ENCODE measurements around the gene WDR70.

Gene WDR70

DNA sequence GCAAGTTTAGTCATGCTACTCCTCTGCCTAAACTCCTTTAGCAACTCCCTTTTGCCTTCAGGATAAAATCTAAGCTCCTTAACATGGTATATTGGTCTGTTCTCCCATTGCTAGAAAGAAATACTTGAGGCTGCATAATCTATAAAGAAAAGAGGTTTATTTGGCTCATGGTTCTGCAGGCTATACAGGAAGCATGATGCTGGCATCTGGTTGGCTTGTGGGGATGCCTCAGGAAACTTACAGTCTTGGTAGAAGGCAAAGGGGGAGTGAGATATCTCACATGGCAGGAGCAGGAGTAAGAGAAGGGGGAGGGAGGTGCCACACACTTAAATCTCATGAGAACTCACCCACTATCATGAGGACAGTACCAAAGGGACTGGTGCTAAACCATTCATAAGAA, 315.7 kb downstream of the WDR70 start:
- TF ChIP-seq, protein P1, sequence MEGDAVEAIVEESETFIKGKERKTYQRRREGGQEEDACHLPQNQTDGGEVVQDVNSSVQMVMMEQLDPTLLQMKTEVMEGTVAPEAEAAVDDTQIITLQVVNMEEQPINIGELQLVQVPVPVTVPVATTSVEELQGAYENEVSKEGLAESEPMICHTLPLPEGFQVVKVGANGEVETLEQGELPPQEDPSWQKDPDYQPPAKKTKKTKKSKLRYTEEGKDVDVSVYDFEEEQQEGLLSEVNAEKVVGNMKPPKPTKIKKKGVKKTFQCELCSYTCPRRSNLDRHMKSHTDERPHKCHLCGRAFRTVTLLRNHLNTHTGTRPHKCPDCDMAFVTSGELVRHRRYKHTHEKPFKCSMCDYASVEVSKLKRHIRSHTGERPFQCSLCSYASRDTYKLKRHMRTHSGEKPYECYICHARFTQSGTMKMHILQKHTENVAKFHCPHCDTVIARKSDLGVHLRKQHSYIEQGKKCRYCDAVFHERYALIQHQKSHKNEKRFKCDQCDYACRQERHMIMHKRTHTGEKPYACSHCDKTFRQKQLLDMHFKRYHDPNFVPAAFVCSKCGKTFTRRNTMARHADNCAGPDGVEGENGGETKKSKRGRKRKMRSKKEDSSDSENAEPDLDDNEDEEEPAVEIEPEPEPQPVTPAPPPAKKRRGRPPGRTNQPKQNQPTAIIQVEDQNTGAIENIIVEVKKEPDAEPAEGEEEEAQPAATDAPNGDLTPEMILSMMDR (IDR thresholded peaks at IDR 0.05; ENCODE audit: control insufficient read depth, extremely low read depth, insufficient read depth) = no peak
- no peak for DNase-seq (ENCODE audit: low read depth)
- H3K4me3 ChIP-seq (ENCODE audit: low read depth, low read length) = no peak overlapping the region

DNA sequence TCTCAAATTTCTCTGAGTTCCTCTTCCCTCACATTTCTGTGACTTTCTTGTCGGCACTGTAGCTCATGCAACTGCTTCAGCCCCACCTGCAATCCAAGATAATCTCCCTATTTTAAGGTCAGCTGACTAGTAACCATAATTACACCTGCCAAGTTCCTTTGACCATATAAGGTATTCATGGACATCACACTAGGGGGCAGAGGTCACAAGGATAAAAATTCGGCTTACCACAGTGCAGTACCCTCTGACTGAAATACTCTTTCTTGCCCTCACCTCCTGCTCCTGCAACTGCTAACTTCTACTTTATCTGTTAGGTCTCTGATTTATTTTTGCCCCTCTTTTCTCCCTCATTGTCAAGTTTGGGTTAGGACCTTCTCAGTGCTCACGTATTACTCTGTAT, 316.5 kb downstream of the WDR70 start:
- no peak overlapping the region for H3K4me3 ChIP-seq (ENCODE audit: low read depth, low read length)
- no peak for DNase-seq (ENCODE audit: low read depth)
- TF ChIP-seq, protein P1 (IDR thresholded peaks at IDR 0.05; ENCODE audit: control insufficient read depth, extremely low read depth, insufficient read depth) = no peak

DNA sequence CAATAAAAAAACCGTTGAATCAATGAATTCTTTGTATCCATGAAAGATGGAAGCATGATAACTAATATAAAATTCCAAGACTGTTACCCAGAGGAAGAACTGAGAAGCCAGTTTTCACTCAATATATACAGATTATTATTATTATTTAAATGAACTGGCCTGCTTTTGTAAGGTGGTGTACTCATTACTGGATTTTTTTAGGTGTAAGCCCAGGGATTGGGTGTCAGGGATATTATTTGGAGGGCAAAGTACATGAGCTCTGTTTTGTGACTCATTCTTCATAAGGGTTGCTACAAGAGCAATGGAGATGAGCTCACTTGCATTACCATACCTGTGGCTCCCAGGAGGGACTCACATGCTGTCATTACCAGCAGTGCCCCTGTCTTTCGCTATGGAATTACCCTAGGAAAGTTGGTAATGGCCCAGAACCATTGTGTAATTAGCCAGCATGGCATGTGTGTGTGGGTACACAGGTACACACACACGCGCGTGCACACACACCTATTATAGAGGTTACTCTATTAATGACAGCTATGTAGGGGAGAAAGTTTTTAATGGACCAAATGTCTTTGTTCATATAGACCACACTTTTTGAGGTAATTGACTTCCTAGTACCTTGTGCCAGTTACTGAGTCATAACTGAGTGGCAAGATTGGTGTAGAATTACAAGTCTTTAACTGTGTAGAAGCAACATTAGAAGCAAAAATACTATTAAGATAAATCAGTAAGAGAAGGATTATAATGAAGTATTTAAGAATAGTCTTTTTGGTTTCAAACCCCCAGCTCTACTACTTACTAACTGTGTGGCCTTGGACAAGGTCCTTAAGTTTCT, 317.3 kb downstream of the WDR70 start:
- TF ChIP-seq, protein P1 (IDR thresholded peaks at IDR 0.05; ENCODE audit: control insufficient read depth, extremely low read depth, insufficient read depth) = no peak
- H3K4me3 ChIP-seq (ENCODE audit: low read depth, low read length) = no peak overlapping the region
- DNase-seq (ENCODE audit: low read depth) = no peak

DNA sequence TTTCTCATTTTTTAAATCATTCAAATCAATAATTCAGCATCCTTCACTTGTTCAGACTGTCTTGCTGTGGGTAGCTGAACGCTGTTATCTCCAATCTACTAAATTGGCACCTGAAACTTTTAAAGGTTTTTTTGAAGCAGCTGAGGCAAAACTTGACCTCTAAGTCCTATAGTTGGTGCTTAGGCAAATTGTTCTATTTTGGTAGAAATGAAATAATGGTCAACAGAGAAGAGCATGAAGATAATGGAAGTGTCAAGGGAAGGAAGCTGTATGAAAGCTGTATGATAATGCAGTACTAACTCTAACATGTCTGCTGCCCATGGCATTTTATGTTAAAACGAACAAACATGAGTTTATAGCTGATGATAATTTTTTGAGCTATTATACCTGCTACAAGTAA, 322.8 kb downstream of the WDR70 start:
- no peak overlapping the region for H3K4me3 ChIP-seq (ENCODE audit: low read depth, low read length)
- TF ChIP-seq, protein P1 (IDR thresholded peaks at IDR 0.05; ENCODE audit: control insufficient read depth, extremely low read depth, insufficient read depth) = no peak
- no peak for DNase-seq (ENCODE audit: low read depth)

DNA sequence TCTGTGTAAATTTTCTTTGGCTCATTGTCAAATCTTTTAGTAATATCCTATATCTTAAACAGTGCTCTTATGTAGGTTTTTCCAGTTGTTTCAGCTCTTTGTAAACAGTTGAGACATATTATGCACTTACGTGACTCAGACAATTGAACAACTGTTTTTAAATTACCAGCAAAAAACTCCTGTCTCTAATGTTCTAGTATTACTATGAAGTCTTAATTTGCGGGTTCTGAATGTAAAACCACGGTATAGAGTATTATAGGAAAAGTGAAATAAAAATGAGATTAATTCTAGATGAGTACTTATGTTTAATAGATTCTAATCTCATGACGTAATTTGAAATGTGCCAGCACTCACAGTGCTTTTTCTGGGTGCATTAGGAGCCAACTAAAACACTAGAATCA, 324.7 kb downstream of the WDR70 start:
- TF ChIP-seq, protein P1 (IDR thresholded peaks at IDR 0.05; ENCODE audit: control insufficient read depth, extremely low read depth, insufficient read depth) = no peak
- DNase-seq (ENCODE audit: low read depth) = no peak
- no peak overlapping the region for H3K4me3 ChIP-seq (ENCODE audit: low read depth, low read length)

DNA sequence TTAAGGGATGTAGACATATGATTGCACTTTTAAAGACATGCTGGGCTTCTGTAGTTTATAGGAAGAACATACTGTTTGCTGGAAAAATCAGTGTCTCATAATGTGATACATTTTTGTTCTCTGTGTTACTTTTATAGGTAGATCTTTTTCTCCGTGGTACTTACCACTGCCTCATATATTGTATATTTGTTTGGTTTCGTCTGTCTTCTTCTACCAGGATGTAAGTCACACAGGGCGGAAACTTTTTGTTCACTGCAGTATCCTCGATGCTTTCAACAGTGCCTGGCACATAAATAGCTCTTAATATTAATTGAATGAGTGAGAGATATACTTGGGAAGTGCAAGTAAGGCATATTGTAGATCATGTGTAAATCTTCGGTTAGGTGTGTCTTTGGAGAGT, 325.3 kb downstream of the WDR70 start:
- TF ChIP-seq, protein P1 (IDR thresholded peaks at IDR 0.05; ENCODE audit: control insufficient read depth, extremely low read depth, insufficient read depth) = no peak
- H3K4me3 ChIP-seq (ENCODE audit: low read depth, low read length) = no peak overlapping the region

DNA sequence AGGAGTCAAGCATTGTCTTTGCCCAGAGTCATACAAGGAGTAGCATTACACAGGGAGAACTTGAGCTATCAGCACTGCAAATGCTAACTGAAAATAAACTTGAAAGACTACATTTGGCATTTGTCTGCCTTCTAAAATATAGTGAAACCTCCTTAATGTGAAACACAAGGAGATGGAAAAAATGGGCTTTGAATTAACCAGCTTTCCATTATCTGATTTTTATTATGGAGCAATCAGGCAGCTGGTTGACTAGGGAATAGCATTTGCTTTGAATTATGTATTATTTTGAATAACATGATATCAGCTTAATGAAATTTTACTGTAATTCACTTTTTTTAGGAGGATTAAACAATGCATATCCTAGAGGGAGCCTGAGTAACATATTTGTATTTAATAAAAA, 329.9 kb downstream of the WDR70 start:
- H3K4me3 ChIP-seq (ENCODE audit: low read depth, low read length) = no peak overlapping the region
- TF ChIP-seq, protein P1 (IDR thresholded peaks at IDR 0.05; ENCODE audit: control insufficient read depth, extremely low read depth, insufficient read depth) = no peak
- DNase-seq (ENCODE audit: low read depth) = no peak

More for the DNA sequence above, 325.3 kb downstream of the WDR70 start:
- DNase-seq (ENCODE audit: low read depth) = no peak
